Stimulated activated CD4-positive, alpha-beta T cell treated with anti-CD3 and anti-CD28 coated beads, Interleukin-1b, Interleukin-23, amount 100 ng/mL, for 24 hours (primary cell): ENCODE results near the gene GAB1.
"Not testable (repeated sequence)": the region's sequence is repeated elsewhere in the genome, so short reads cannot be mapped to it uniquely, and the experiment has no call there.

Source experiments
- DNase-seq, 4 experiments: peaks; one replicate each; pipeline ENCODE4 v3.0.0-alpha.2; 2020; ENCODE audit warnings: low read depth in 4 of 4, low spot score in 1 of 4

The GAB1 gene

DNA sequence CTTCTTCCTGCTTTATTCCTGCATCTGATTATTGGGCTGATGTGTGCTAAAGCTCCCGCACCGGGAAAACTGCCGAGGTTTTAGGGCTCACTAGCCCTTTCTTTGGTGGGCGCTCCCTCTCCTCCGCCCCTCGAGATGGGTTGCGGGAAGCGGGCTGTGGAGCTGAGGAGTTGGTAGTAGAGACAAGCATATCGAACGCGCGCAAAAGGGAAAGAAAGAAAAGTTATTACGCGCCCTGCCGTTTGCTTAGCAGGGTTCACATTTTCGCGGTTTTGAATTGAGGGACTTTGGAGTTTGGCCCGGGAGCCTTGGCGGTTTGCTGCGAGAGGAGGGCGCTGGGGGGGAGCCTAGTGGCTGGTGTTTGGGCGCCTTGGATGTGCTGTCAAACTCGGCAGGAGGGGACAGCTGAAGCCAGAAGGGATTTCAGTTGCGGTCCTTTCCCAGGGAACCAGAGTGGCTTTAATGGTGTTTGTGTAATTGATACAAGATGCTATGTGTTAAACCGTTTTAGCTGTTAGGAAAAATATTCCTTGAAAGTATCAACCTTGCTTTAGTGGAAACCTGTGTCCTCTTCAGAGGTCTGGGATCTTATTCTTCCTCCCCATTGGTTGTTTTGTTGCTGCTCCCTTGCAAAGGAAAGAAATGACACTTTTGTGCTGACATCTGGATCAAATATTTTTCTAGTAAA is 1.1 kb downstream of the GAB1 start:
- no peak for DNase-seq

DNA sequence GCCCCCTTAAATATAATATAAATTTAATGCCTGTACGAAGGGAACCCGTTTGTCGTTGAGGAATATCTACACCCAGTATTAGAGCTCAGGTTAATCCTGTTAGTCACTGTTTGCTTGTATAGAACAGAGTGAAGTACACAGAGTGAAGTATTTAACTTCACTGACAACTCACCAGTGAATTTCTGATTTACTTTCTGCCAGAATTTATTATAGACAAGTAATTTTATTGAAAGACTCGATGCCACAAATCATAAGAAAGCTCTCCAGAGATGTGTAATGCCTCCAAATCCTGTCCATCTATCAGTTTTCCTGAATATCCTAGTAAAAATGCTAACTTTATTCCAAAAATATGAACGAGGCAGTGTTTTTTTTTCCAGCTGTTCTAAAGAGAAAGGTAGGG is 1.6 kb downstream of the GAB1 start:
- no peak for DNase-seq

DNA sequence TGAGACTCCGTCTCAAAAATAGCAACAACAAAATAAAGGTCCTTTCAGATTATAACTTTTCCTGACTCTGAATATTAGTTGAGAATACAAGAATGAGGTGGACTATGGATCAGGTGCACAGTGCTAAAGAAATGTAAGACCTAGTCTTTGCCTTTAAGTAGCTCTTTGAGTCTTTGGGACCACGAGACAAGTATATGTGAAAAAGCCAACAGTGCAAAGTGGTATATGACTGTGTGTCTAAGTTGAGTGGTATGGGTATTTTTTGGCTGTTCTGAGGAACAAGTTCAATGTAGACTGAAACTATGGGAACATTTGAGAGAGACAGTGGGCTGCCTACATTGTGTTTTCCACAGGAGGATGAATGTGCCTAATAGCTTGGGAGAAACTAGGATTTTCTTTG is 2.8 kb downstream of the GAB1 start:
- no peak for DNase-seq

DNA sequence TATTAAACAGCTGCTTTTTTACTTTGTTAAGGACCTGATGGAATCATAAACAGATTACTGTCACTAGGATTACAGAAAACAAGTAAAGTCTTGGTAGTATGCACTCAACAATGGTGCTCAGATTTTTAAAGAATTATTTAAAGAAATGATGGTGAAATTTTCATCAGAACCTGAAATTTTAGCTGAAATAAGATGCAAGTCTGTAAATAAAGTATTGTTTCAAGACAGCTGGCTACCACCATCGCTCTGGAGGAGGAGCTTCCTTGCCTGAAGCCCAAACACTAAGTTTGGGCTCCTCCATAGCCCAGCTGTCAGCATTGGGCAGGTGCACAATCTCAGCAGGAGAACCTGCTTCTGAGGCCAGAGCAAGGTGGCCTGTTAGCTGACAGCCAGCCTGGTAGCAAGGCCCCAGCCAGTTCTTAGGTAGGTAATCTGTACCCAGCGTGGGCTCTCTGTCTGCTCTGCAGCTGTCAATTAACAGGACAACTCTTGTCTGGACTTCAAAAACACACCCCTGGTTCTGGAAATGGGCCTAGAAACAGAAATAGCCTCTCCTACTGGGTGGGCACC is 4.6 kb downstream of the GAB1 start:
- DNase-seq: no peak

DNA sequence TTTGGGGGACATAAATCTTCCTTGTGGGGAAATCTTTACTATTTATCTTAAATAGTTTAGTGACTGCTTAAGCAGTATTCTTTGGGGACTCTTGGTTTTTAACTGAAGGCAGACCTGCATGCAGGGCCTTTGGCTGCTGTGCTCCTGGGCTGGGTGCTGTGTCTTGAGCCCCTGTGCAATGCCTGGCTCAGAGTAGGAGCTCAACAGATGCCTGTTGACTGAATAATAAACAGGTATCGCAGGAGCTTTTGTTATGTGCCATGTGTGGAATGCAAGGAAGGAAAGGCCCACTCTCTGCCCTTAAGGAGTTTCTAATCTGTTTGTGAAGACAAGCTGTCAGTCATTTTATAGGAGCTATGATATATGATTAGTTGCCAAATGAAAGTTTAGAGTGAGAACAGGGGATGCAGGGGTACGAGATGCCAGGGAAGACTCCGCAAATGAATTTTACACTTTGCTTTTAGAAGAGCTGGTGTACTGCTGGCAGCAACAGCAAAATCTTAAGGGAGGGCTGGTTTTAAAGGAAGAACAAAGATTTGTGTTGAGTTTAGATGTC is 6.7 kb downstream of the GAB1 start:
- DNase-seq: no peak

DNA sequence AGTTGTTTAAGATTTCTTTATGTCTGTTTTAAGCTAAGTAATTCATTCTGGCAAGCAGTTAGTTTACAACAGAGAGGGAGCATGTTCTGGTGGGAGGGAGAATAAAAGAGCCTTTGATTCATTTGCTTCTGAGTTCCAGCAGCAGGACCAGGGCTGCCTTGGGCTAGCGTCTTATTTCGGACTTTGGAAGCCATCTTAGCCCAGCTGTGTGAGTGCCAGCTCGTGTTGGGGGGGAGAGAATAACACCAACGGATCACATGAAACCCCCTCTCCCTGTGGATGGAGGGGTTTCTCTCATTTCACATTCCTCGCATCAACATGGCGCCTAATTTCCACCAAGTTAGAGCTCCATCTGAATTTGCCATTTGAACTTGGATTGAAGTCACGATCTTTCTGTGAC is 7.4 kb downstream of the GAB1 start:
- DNase-seq: no peak

DNA sequence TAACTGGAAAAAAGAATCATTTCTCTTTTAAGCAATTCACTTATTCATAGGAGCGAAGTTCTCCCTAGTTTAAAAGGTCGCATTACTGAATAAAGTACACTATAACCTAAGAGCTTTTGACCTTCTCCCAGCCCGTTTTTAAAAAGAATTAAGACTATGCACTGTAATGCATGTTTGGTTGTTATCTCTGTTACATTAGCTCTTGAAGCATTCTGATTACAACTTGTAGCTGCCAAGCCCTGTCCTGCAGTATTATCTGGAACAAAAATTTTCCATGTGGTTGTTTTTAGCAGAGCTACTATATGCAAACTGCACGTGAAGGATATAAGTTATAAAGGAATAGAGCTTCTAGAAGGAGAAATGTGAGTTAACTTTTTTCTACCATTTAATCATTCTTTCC is 8.1 kb downstream of the GAB1 start:
- no peak for DNase-seq

DNA sequence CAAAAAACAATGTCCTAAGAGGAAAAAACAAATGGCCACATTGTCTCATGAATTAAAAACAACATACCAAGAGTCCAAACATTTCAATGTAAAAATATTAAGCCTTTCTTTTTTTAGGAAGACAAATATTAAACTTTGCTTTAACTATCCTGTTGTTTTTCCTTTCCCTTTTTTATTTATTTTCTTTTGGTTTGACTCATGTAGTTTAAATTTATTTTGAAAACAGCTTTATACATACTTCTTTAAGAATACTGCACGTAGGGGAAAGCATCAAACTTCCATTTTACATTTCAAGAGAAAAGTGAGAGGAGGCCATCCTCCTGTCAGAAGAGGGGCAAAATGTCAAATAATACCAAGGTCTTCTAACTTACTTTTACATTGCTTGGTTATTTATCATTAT is 8.7 kb downstream of the GAB1 start:
- no peak for DNase-seq

DNA sequence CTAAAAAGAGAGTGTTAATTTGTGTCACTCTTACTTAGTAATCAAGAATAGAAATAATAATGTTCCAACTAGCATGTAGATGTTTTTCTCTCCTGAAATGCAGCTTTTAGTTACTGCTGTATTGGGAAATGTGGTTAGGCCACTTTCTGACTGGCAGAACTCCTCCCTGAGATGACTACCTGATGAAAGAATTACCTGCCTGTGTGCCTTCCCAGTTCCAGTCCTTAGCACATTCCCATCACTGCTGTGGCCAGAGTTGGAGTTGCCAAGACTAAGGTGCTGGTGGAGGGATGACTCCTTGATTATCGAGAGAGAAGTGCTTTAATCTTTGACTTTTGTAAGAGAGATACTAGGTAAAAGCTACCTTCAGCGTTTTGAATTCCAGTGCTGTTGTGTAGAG is 9.5 kb downstream of the GAB1 start:
- DNase-seq: no peak

DNA sequence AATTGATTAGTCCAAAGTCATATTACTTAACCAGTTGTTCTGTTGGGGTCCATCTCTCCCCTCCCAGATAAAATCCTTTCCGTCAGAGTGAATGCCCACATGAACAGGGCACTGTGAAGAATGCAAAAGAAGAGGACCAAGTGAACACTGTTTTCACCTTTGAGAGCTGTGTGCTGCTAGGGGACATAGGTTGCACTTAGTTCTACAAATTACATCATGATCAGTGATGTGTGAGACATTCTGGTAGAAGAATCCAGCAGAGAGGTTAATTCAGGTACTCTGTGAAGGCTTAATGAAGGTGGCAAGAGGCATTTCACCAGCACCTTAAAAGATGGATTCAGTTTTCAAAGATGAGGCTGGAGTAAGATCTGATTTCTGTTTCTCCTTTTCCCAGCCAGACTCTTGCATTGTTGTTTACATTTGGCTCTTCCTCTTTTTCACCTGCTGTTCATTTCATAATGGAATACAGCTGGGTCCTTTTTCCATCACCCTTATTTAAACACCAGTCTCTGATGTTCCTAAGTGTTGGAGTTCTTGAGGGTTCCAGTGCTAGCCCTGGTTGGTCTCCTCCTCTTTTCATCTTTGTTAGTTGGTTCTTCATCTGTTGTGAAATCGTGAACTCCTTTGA is 10.9 kb downstream of the GAB1 start:
- no peak for DNase-seq

DNA sequence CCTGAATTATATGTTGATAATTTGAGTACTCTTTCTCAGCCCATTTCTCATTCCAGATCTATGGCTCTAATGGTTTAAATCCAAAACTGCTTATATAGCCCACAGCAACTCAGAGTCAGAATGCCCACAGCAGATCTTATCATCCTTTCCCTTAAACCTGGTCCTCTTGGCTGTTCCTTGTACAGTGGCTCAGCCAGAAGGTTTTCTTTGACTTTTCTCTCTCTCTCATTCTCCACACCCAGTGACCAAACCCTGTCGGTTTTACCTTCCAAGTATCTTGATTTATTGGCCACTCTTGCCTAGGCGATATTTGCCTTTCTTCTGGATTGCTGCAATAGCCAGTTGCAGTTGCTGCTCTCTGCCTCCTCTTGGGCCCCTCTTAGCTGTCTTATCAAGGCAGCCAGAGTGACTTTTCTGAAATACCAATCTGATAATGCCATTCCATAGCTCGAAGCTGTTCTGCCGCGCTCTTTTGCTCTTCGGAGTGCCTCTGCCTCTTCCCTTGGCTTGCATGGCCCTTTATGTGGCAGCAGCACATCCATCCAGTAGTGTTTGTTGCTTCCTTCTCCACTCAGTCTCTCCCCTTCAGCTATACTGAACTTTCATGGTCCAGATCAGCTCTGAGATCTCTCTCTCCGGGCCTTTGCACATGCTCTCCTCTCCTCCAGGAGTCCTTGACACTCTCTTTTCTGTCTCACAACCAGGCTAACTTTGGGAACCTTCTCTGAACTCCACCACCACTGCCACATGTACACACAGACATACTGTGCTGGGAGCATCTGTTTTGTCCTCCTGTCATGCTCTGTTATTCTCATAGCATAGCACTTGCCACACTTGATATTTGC is 11.8 kb downstream of the GAB1 start:
- DNase-seq: no peak

DNA sequence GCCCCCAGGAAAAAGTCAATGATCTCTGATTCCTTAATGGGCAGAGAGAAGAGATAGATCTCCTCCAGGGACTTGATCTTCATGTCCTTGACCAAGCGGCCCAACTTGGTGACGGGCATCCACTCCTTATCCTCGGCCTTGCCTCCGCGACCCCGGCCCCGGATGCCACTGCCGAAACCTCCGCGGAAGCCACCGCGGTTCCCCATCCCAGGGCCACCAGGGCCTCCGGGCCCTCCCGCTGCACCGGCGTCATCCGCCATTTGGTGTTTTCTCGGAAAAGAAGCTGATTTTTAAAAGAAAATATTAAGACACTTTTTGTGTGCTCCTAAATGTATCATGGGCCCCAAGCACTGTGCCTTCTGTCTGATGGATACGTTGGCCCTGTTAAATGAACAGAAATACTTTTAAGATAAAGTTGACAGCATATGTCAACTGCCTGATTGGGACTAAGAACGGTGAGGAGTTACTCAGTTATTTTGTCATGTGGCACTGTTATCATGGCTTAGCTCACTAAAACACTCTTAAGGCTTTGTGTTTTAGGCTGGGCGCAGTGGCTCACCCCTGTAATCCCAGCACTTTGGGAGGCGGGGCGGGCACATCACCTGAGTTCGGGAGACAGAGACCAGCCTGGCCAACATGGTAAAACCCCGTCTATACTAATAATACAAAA is 13.3 kb downstream of the GAB1 start:
- not testable (repeated sequence) for DNase-seq

DNA sequence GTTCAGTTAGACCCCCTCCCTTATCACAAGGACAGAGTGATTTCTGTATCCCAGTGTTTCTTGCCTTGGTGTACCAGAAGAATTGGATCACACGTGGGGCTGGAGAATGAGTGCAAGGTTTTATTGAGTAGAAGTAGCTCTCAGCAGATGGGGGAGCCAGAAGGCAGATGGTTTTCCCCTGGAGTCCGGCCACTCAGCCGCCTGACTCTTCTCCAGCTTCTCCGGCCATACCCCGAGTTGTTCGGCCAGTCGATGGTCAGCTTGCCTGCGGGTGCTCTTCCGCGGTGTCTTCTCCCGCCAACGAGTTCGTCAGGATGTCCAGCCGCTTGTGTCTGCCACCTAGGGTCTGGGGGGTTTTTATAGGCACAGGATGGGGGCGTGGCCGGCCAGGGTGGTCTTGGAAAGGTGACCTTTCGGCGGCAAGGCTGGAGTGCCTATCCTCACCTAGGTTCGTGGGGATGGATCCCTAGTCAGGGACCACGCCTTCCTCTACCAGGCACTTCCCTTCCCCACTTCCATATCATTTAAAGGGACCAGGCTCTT is 14.5 kb downstream of the GAB1 start:
- DNase-seq: no peak

DNA sequence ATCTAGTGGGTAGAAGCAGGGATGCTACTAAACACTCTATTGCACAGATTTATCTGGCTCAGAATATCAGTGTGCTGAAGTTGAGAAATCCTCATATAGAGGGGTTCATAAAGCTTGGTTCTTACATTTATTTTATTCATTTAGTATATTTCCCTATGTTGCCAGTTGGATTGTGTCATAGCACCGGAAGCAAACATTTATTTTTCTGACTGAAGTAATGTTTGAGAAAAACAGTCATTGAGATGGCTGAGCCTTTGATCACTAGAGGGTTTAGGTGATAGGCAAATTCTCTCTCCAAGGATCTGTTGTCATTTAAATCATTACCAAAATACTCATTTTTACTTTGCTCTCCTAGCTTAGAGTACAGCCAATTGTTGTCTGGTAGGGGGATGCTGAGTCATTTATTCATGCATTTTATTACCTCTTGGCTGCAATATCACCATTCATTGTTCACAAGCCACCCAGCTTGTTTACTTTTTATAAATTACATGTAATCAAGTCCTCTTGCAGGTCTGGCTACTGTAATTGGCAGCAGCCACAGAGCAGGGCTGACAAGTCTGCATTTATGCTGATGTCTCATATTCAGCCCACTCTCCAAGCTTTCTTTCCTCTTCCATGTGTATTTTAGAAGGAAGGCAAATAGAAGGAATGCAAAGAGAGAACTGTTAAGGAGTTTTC is 15.2 kb downstream of the GAB1 start:
- DNase-seq: no peak

DNA sequence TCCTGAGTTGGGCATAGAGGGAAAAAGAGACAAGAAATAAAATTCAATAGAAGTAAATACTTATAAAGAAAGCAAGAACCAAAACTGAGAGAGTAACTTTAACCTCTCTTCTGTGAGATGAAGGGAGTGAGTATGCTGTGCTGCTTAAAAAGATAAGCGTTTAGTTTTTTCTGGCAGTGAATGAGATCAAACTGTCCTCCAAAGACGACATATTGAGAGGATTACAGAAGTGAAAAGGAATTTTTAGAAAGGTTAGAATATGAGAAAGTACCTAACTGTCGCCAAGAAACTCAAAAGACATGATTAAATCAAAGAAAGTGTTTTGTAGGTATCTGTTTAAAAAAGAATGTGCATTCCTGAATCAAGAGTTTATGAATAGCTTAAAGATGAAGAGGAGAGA is 16.0 kb downstream of the GAB1 start:
- no peak for DNase-seq

DNA sequence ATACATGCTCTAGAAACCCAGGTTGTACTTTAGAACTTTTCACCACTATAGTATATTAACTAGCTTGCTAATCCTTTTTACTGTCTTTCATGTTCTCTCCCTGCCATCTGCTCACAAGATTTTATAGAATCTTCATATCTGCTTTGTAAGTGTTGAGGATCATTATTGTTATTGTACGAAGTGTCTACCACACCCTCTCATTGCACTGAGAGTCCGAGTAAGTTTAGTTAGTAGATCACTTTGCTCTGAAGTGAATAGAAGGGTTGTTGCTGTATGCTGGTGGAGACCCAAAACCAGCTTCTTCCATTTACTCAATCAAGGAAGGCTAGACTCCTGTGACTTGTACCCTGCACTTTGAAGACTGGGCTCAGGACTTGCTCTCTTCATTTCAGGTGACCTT is 17.1 kb downstream of the GAB1 start:
- DNase-seq: no peak

DNA sequence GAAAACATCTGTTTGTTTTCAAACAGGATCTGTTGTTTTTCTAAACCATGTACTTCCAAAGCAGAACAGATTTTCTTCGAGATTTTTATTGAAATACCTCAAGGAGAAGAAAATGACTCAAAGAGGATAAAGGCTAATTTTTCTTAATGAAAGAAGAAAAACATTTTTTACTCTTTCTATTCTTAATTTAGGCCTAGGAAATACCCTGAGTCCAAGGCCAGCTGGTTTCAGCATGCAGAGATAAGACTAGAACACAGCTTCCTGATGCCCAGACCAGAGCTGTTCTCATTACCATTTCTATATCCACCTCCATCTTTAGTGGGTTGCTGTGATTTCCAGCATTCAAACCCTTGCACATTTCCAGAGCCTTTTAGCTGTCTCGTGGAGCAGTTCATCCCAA is 18.3 kb downstream of the GAB1 start:
- DNase-seq: no peak

DNA sequence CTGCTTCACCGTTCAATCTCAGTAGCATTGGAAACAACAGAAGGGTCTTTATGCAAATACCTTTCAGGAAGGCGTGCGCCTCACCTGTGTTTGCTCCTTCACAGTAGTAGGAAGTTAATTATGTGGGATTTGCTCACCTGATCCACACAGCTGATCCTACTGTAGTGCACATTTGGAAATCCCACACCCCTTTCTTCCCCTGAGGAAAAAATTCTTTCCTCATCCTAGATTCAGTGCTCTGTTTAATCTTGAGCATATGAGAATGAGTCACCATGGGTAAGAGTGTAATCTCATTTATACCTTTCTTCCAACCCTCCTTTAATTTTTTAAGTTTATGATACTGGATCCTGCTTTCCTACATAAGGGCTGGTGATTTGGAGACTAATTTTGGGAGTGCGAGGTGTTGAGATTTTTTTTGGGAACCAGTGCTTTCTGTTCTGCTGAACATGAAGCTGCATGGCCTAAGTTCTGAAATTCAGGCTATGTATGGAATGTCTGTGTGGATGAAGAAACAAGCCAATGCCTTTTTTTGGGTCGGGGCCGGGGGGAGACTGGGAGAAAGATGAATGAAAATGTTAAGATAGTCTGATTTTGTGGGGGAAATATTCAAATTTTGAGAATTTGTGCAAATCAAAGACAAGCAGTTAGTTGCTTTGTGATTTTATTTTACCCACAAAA is 19.0 kb downstream of the GAB1 start:
- no peak for DNase-seq

DNA sequence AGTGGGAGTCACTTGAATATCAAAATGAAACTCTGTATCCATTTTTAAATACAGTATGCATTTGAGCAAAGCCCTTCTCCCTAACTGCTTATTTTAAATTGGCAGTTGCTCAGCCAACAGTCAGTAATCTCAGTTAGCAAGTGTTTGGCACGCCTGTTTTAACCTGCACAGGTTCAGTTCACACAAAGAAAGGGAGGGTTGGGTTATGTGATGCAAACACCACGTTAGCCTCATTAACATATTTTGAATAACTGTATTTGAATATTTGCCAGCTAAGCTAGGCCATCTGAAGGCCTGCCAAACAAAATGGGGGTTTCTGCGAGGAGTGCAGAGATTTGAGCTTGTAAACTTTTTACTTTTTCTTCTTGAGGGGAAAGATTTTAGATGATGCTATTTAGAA is 19.8 kb downstream of the GAB1 start:
- no peak for DNase-seq
